ENCODE results near the gene SRL.

Gene SRL

DNA sequence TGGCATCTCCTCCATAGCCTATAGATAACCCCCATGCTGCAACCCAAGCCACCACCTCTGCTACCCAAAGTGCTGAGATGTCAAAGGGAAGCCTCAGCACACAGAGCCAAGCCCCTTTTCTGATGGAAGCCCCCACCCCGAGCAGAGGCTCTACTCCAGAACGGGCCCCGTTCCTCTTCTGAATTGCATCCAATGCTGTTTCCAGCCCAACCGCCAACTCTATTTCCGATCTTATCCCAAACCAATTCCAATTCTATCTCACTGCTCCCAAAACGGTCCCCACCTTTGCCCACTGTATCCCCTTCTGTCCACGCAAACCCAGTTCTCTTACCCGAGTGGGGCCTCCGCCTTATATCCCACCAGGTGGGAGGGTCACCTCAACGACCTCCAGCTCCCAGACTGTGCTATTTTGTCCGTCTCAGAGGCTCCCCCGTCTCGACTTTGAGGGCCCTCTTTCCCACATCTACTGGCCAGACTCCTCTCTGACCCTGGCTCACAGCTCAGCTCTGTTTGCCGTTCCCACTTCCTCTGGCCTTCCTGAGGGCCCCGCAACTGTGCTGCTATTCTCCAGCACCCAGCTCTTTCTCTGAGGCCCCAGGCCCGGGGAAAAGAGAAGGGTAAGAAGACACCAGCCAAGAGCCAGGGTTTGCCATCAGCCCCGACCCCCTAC, 487 bp downstream of the SRL start:
- H3K4me3 ChIP-seq (ENCODE audit: low read depth, low read length), result no peak overlapping the region
- TF ChIP-seq, protein P1, sequence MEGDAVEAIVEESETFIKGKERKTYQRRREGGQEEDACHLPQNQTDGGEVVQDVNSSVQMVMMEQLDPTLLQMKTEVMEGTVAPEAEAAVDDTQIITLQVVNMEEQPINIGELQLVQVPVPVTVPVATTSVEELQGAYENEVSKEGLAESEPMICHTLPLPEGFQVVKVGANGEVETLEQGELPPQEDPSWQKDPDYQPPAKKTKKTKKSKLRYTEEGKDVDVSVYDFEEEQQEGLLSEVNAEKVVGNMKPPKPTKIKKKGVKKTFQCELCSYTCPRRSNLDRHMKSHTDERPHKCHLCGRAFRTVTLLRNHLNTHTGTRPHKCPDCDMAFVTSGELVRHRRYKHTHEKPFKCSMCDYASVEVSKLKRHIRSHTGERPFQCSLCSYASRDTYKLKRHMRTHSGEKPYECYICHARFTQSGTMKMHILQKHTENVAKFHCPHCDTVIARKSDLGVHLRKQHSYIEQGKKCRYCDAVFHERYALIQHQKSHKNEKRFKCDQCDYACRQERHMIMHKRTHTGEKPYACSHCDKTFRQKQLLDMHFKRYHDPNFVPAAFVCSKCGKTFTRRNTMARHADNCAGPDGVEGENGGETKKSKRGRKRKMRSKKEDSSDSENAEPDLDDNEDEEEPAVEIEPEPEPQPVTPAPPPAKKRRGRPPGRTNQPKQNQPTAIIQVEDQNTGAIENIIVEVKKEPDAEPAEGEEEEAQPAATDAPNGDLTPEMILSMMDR (IDR thresholded peaks at IDR 0.05; ENCODE audit: low read depth, low read length, missing control alignments), result no peak
- DNase-seq (ENCODE audit: low read depth), result no peak
- in situ Hi-C loops (cut with HindIII; ENCODE audit: low sequenced_read_pairs), result no loop called here

DNA sequence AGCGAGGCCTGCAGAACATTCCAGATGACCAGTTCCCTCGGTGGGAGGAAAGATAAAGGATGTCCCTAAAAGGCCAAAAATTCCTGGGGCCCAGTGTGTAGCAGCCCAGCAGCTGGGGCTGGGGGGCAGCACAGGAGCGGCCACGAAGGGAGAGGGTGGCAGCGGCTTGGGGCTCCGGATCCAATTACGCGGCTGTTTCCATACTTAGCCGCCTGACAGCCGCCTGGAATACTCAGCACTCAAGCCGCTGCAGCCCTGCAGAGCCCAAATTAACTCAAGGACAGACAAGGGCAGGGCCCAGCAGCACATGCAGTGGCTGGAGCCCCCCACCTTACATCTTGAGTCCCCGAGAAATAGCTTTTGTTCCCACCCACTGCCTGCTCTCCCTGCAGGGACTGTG, 1.3 kb downstream of the SRL start:
- TF ChIP-seq, protein P1 (IDR thresholded peaks at IDR 0.05; ENCODE audit: low read depth, low read length, missing control alignments), result no peak
- DNase-seq (ENCODE audit: low read depth), result no peak
- H3K4me3 ChIP-seq (ENCODE audit: low read depth, low read length), result no peak overlapping the region
- in situ Hi-C loops (cut with HindIII; ENCODE audit: low sequenced_read_pairs), result no loop called here

- no peak for DNase-seq (ENCODE audit: low read depth)
- H3K4me3 ChIP-seq (ENCODE audit: low read depth, low read length), result no peak overlapping the region
- TF ChIP-seq, protein P1 (IDR thresholded peaks at IDR 0.05; ENCODE audit: low read depth, low read length, missing control alignments), result no peak
- in situ Hi-C loops (cut with HindIII; ENCODE audit: low sequenced_read_pairs), result no loop called here
Measured at GRCh38 chr16:4239682-4240175, 2.2 kb downstream of the SRL start.

DNA sequence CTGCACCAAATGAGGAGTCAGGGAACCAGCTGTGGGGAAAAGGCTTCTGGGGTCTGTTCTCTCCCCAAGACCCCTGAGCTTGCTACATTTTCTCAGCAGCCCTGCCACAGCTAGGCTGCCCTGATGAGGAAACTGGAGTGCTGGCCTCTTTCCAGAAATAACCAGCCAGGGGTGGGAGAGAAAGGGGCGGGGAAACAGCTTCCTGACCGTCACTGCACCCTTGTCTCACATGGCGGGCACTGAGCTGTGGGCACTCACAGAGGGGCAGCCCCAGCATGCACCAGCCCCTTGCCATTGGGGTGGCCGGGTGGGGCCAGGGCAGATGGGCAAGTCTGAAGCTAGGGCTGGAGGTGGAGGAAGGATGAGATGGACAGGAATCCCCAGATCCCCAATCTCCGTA, 2.9 kb downstream of the SRL start:
- TF ChIP-seq, protein P1 (IDR thresholded peaks at IDR 0.05; ENCODE audit: low read depth, low read length, missing control alignments), result no peak
- no peak overlapping the region for H3K4me3 ChIP-seq (ENCODE audit: low read depth, low read length)
- in situ Hi-C loops (cut with HindIII; ENCODE audit: low sequenced_read_pairs), result no loop called here
- DNase-seq (ENCODE audit: low read depth), result no peak

DNA sequence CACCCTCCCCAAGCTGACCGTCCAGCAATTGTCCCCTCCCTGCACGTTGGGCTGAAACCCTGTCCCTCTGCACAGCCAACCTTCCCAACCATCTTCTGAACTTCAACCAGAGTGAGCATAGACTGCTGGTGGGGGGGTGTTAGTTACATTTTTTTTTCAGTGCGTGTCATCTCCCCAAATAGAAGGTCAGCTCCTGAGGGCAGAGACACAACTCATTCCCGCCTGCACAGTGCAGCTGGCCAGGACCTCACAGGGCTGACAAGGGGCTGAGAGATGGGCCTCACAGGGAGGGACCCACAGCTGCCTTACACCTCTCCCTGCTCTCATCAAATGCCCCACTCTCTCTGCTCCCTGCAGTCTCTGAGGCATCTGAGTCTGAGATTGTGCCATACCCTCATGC, 8.4 kb downstream of the SRL start:
- TF ChIP-seq, protein P1 (IDR thresholded peaks at IDR 0.05; ENCODE audit: low read depth, low read length, missing control alignments), result no peak
- no peak overlapping the region for H3K4me3 ChIP-seq (ENCODE audit: low read depth, low read length)
- in situ Hi-C loops (cut with HindIII; ENCODE audit: low sequenced_read_pairs), result no loop called here
- DNase-seq (ENCODE audit: low read depth), result no peak

- in situ Hi-C loops (cut with HindIII; ENCODE audit: low sequenced_read_pairs), result no loop called here
- TF ChIP-seq, protein P1 (IDR thresholded peaks at IDR 0.05; ENCODE audit: low read depth, low read length, missing control alignments), result no peak
- no peak overlapping the region for H3K4me3 ChIP-seq (ENCODE audit: low read depth, low read length)
- DNase-seq (ENCODE audit: low read depth), result no peak
Measured at GRCh38 chr16:4232541-4233386, 9.1 kb downstream of the SRL start.

Data from astrocyte of the cerebellum (primary cell).